Activated CD4-positive, CD25-positive, alpha-beta regulatory T cell treated with anti-CD3 and anti-CD28 coated beads, Interleukin-2, amount 50 U/mL, for 24 hours (primary cell): Measurements from ENCODE around the gene ATP5MC2.
"Not testable (repeated sequence)": the region's sequence is repeated elsewhere in the genome, so short reads cannot be mapped to it uniquely, and the experiment has no call there.

Experiments
- ATAC-seq, 2 donors: fragments of 150-1000 bp; cut with Tn5 transposase; one replicate each; pipeline ENCODE4 v1.10.0; 2021; ENCODE audit warnings: mild to moderate bottlenecking in 1 of 2, moderate library complexity in 1 of 2

ATP5MC2 gene

GRCh38 chr12:53644133-53644532 lies 31.8 kb downstream of the ATP5MC2 start:
- no peak for ATAC-seq

GRCh38 chr12:53643232-53643979 lies 32.5 kb downstream of the ATP5MC2 start:
- ATAC-seq: no peak

GRCh38 chr12:53638057-53638456 lies 37.8 kb downstream of the ATP5MC2 start:
- ATAC-seq: no peak

GRCh38 chr12:53636641-53637040 lies 39.2 kb downstream of the ATP5MC2 start:
- ATAC-seq: no peak

- not testable (repeated sequence) for ATAC-seq
These were observed 40.2 kb downstream of the ATP5MC2 start for GRCh38 chr12:53635708-53636107.

GRCh38 chr12:53631721-53632120 lies 44.2 kb downstream of the ATP5MC2 start:
- ATAC-seq: no peak

- ATAC-seq: no peak
These were observed 48.0 kb downstream of the ATP5MC2 start for GRCh38 chr12:53627919-53628318.

GRCh38 chr12:53626702-53627169 lies 49.1 kb downstream of the ATP5MC2 start:
- ATAC-seq: peak; percentile 0 to 1

- peak; percentile 97 for ATAC-seq
These were observed 49.8 kb downstream of the ATP5MC2 start, which contains the start of gene ATF7 for GRCh38 chr12:53625946-53626701. Gene ATF7 (minus strand): TSS chr12:53626382. CDS start chr12:53601000, 25,382 bp downstream.

GRCh38 chr12:53625373-53625945 lies 50.4 kb downstream of the ATP5MC2 start:
- no peak for ATAC-seq

- ATAC-seq: no peak
These were observed 50.9 kb downstream of the ATP5MC2 start for GRCh38 chr12:53624956-53625355.

GRCh38 chr12:53624458-53624857 lies 51.4 kb downstream of the ATP5MC2 start:
- ATAC-seq: no peak

GRCh38 chr12:53623548-53624385 lies 52.1 kb downstream of the ATP5MC2 start:
- ATAC-seq: no peak

- ATAC-seq: no peak
These were observed 53.2 kb downstream of the ATP5MC2 start for GRCh38 chr12:53622724-53623123.

GRCh38 chr12:53618275-53618674 lies 57.6 kb downstream of the ATP5MC2 start:
- no peak for ATAC-seq

- ATAC-seq: no peak
These were observed 58.2 kb downstream of the ATP5MC2 start for GRCh38 chr12:53617700-53618099.

GRCh38 chr12:53616950-53617349 lies 58.9 kb downstream of the ATP5MC2 start:
- no peak for ATAC-seq
